SU-DHL-6 (cell line): ENCODE results near the gene AJM1.

Experiments used
- H2AFZ ChIP-seq: fragments of 200-600 bp; sonication (generic); 2 replicates; pipeline ENCODE4 v1.6.1; 2014; ENCODE audit warnings: low read depth, mild to moderate bottlenecking, moderate library complexity, mixed read lengths, antibody characterized with exemption, low read length; ENCODE audit not compliant: severe bottlenecking
- H3F3A ChIP-seq: fragments of 200-600 bp; shearing (Covaris generic); 2 replicates; pipeline ENCODE4 v1.6.0; 2016; ENCODE audit warnings: antibody characterized with exemption, mild to moderate bottlenecking; ENCODE audit not compliant: insufficient read depth
- H3K27ac ChIP-seq: fragments of 200-600 bp; sonication (generic); 2 replicates; pipeline ENCODE4 v1.5.1; 2016; ENCODE audit warnings: low read depth, mild to moderate bottlenecking, low read length, moderate library complexity, mixed read lengths
- H3K27me3 ChIP-seq: fragments of 200-600 bp; sonication (generic), shearing (Covaris generic); 2 replicates; pipeline ENCODE4 v1.6.0; 2014; ENCODE audit warnings: mild to moderate bottlenecking, low read length
- H3K36me3 ChIP-seq: fragments of 200-600 bp; sonication (generic); 2 replicates; pipeline ENCODE4 v1.6.1; 2014; ENCODE audit warnings: mild to moderate bottlenecking, low read length, mixed read lengths
- H3K4me2 ChIP-seq: fragments of 300-600, 200-600 bp; shearing (Covaris generic), sonication (generic); 2 replicates; pipeline ENCODE4 v1.6.0; 2014; ENCODE audit warnings: low read length, low read depth, mild to moderate bottlenecking; ENCODE audit not compliant: poor library complexity, severe bottlenecking
- H3K4me3 ChIP-seq: fragments of 200-600 bp; sonication (generic); 2 replicates; pipeline ENCODE4 v1.5.1; 2014; ENCODE audit warnings: antibody characterized with exemption, low read length, mild to moderate bottlenecking, mixed read lengths; ENCODE audit not compliant: insufficient read depth, poor library complexity, severe bottlenecking
- H3K79me2 ChIP-seq: fragments of 200-600 bp; sonication (generic); 2 replicates; pipeline ENCODE4 v1.6.1; 2014; ENCODE audit warnings: mild to moderate bottlenecking, low read length, moderate library complexity; ENCODE audit not compliant: insufficient read depth
- H3K9ac ChIP-seq: fragments of 200-600 bp; sonication (generic); 2 replicates; pipeline ENCODE4 v1.7.0; 2014; ENCODE audit warnings: mild to moderate bottlenecking, low read length
- H3K9me2 ChIP-seq: fragments of 200-600 bp; sonication (generic); replicated peaks from 2 replicates; pipeline ENCODE4 v1.6.1; 2014; ENCODE audit warnings: low read length; ENCODE audit not compliant: insufficient read depth
- H3K9me3 ChIP-seq: fragments of 200-600 bp; sonication (generic); 2 replicates; pipeline ENCODE4 v1.6.1; 2014; ENCODE audit warnings: low read length, mixed read lengths; ENCODE audit not compliant: insufficient read depth
- H4K20me1 ChIP-seq: fragments of 200-600 bp; sonication (generic); 2 replicates; pipeline ENCODE4 v1.6.1; 2014; ENCODE audit warnings: low read depth, mild to moderate bottlenecking, antibody characterized with exemption, low read length, moderate library complexity, mixed read lengths
- EZH2phosphoT487 ChIP-seq: fragments of 200-600 bp; sonication (generic), shearing (Covaris generic); conservative IDR thresholded peaks from 2 replicates; pipeline ENCODE4 v1.6.1; 2018; ENCODE audit warnings: mild to moderate bottlenecking, antibody characterized with exemption, low read length, moderate library complexity, mixed read lengths
- TF ChIP-seq, protein P1 (sequence below): fragments of 200-600 bp; sonication (generic); IDR thresholded peaks from one replicate; pipeline ENCODE4 v1.5.1; 2017; ENCODE audit warnings: antibody characterized with exemption, mild to moderate bottlenecking, low read length, moderate library complexity; ENCODE audit not compliant: insufficient read depth, poor library complexity, severe bottlenecking

AJM1 gene

DNA sequence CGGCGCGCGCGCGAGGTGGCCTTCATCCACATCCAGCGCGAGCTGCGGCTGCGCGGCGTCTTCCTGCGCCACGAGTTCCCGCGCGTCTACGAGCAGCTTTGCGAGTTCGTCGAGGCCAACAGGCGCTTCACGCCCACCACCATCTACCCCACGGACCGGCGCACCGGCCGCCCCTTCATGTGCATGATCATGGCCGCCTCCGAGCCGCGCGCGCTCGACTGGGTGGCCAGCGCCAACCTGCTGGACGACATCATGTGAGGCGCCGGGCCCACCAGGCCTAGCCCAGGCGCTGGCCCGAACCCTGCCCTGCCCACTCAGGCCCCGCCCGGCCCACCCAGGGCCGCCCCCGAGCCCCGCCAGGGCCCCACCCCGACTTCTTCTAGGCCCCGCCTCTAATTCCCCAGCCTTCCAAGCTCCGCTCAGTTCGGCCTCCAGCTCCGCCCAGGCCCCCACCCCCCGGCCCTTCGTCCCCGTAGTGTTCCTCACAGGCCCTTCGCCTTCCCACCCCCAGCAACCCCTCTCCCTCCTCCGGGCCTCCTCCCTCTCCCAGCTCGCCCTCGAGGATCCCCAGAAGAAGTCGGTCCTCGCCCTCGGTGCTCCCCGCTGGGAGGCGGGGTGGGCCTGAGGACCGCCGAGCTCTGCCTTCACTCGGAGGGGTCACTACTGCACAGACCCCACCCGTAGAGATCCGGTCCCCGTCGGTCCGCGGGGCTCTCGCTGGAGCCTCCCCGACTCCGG lies 5.0 kb downstream of the AJM1 start:
- Histone ChIP-seq H3K27ac (peak overlapping the region; percentile 89), H3K79me2 (no peaks in the 10 kb centered on the region), H3K9ac (peak overlapping the region; percentile 81), H3K9me3 (no peaks in the 10 kb centered on the region), H3K36me3 (no peaks in the 10 kb centered on the region), H3F3A (no peaks in the 10 kb centered on the region), H3K9me2 (no peaks in the 10 kb centered on the region), H3K4me3 (peak overlapping the region; percentile 91), H3K4me2 (peak overlapping the region; percentile 58), H3K27me3 (no peaks in the 10 kb centered on the region), H4K20me1 (no peaks in the 10 kb centered on the region), H2AFZ (no peak overlapping the region)
- TF ChIP-seq, protein P1, sequence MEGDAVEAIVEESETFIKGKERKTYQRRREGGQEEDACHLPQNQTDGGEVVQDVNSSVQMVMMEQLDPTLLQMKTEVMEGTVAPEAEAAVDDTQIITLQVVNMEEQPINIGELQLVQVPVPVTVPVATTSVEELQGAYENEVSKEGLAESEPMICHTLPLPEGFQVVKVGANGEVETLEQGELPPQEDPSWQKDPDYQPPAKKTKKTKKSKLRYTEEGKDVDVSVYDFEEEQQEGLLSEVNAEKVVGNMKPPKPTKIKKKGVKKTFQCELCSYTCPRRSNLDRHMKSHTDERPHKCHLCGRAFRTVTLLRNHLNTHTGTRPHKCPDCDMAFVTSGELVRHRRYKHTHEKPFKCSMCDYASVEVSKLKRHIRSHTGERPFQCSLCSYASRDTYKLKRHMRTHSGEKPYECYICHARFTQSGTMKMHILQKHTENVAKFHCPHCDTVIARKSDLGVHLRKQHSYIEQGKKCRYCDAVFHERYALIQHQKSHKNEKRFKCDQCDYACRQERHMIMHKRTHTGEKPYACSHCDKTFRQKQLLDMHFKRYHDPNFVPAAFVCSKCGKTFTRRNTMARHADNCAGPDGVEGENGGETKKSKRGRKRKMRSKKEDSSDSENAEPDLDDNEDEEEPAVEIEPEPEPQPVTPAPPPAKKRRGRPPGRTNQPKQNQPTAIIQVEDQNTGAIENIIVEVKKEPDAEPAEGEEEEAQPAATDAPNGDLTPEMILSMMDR = no peak
- TF ChIP-seq EZH2phosphoT487 = no peak

DNA sequence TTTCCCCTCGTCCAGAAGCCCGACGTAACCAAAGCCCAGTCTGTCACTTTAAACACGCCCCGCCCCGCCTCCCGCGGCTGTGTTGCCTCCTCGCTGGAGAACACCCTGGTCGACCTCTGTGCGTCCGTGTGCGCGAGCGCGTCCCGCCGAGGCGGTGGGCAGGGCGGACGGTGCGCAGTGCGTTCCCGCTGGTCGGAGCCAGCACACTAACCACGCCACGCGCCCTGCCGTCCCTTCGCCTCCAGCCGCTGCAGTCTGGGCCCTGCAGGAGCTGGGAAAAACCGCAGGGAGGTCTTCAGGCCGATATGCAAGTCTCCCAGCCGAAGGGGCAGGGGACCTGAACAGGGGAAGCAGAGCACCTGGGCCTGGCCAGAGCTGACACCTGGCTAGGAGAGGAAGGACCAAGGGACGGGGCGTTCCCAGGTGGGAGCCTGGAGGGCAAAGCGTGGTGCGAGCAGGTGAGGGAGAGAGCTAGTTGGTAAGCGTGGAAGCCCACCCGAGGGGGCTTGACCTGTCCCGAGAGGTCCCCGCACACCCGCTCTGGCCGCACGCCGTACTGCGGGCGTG lies 5.6 kb downstream of the AJM1 start:
- Histone ChIP-seq H3K9ac (peak overlapping the region; percentile 81), H3K9me3 (no peaks in the 10 kb centered on the region), H3K4me2 (peak overlapping the region; percentile 58), H3F3A (no peaks in the 10 kb centered on the region), H3K27me3 (no peaks in the 10 kb centered on the region), H4K20me1 (no peaks in the 10 kb centered on the region), H3K36me3 (no peaks in the 10 kb centered on the region), H2AFZ (peak overlapping the region; percentile 55), H3K9me2 (no peaks in the 10 kb centered on the region), H3K79me2 (no peaks in the 10 kb centered on the region), H3K27ac (peak overlapping the region; percentile 89), H3K4me3 (peak overlapping the region; percentile 91)
- TF ChIP-seq, protein P1 = no peak
- no peak for TF ChIP-seq EZH2phosphoT487

DNA sequence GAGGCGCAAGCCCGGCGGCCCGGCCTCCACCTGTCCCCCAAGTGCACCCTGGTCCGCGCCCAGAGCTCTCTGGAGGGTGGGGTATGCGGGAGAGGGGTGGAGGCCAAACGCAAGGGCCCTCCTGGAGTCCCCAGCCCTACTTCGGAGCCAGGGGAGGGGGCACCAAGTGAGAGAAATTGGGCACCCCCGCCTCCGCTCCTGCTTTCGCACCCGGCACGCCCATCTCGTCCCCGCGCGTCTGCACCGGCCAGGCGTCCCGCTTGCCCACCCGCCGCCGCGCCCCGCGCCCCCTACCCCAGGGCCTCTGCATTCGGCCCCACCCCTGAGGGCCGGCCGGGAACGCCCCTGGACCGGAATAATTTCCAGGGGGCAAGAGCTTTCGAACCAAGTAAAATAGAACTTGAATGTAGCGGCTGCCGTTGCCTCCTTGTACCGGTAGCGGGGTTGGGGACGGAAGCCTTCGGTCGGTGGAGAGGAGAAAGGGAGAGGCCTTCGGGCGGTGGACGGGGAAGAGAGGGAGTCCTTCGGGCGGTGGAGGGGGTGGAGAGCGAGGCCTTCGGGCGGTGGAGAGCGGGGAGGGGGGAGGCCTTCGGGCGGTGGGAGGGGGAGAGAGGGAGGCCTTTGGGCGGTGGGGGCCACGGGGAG lies 6.2 kb downstream of the AJM1 start:
- Histone ChIP-seq H3K9me2 (no peaks in the 10 kb centered on the region), H3K9ac (peak overlapping the region; percentile 81), H2AFZ (peak overlapping the region; percentile 55), H3K36me3 (no peaks in the 10 kb centered on the region), H3K27me3 (no peaks in the 10 kb centered on the region), H3K79me2 (no peaks in the 10 kb centered on the region), H3K4me3 (peak overlapping the region; percentile 91), H3F3A (no peaks in the 10 kb centered on the region), H3K27ac (peak overlapping the region; percentile 89), H3K4me2 (peak overlapping the region; percentile 58), H3K9me3 (no peaks in the 10 kb centered on the region), H4K20me1 (no peaks in the 10 kb centered on the region)
- TF ChIP-seq, protein P1 = no peak
- TF ChIP-seq EZH2phosphoT487 = no peak
